Prostate gland (tissue), 2 donors: Measurements from ENCODE around the gene ZBTB32. TPM values are rescaled to one million over a fixed set of nuclear protein-coding genes. Genes with fewer than 3 reads are reported as not detected.

Experiments
- DNase-seq: peaks from one replicate; pipeline ENCODE4 v3.0.0-alpha.2; 2019; ENCODE audit warnings: low spot score
- H3K27ac ChIP-seq, 2 donors: fragments of 200-600 bp; sonication (generic); 2 replicates each; pipeline ENCODE4 v1.5.1; 2017 to 2019
- H3K27me3 ChIP-seq: fragments of 200-600 bp; sonication (generic); replicated peaks from 2 replicates; pipeline ENCODE4 v1.5.1; 2019; ENCODE audit not compliant: insufficient read depth
- H3K36me3 ChIP-seq, 2 donors: fragments of 200-600 bp; sonication (generic); 1 replicate in 1 of 2; 2 replicates in 1 of 2; pipeline versions ENCODE4 v1.5.1 to v1.8.1; 2017 to 2019
- H3K4me1 ChIP-seq: fragments of 200-600 bp; sonication (generic); replicated peaks from 2 replicates; pipeline ENCODE4 v1.5.1; 2019
- H3K4me3 ChIP-seq, 2 donors: fragments of 200-600 bp; sonication (generic); 2 replicates each; pipeline ENCODE4 v1.5.1; 2017 to 2019
- H3K9me3 ChIP-seq: fragments of 200-600 bp; sonication (generic); 2 replicates; pipeline ENCODE4 v1.5.1; 2017
- POLR2A ChIP-seq: fragments of 450-650 bp; IDR thresholded peaks from one replicate; pipeline ENCODE4 v1.6.1; 2016; ENCODE audit warnings: antibody characterized with exemption, mild to moderate bottlenecking
- POLR2AphosphoS5 ChIP-seq: sonication (generic); formaldehyde crosslinking; IDR thresholded peaks from one replicate; pipeline ENCODE4 v1.6.1; 2017; ENCODE audit warnings: antibody characterized with exemption
- WGBS: methylation state at CpG from one replicate; pipeline ENCODE4 v1.1.5; 2018; 5-methylcytosine and 5-hydroxymethylcytosine counted together
- intact Hi-C: fragments of 100-400 bp; cut with DNase I; formaldehyde crosslinking; loops from one replicate; pipeline ENCODE4 v1.14.2; 2022
- total RNA-seq, 2 donors: library from RNA; depleted of rRNA; stranded (reverse); fragments of >200 nt; gene quantifications; one replicate each; pipeline ENCODE4 v1.1.0, GENCODE V29; 2016
- TF ChIP-seq, protein P1 (sequence below), 4 experiments: fragments of 200-600 bp in 2 of 4; fragments of 450-650 bp in 2 of 4; sonication (generic) in 2 of 4; IDR thresholded peaks; 1 replicate in 3 of 4; 2 replicates in 1 of 4; pipeline ENCODE4 v1.5.1; 2016 to 2019; ENCODE audit warnings: antibody characterized with exemption in 4 of 4, mild to moderate bottlenecking in 2 of 4, moderate library complexity in 2 of 4

Gene ZBTB32
- total RNA-seq, 2 donors from 2014 or later: 3.1 TPM; not detected in 1

DNA sequence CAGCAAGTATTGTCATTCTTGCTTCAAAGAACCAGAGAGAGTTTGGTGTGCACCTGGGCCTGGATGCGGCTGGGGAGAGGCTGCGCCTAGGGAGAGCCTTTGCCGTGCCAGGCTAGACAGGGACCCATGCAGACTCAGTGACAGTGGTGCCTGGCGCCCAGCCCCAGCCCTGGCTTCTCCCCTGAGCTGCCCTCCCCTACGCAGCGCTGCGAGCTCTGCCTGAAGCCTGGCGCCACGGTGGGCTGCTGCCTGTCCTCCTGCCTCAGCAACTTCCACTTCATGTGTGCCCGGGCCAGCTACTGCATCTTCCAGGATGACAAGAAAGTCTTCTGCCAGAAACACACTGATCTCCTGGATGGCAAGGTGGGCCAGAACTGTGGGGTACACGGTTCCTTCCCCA lies 25.4 kb downstream of the ZBTB32 start:
- Histone ChIP-seq H3K36me3 (peaks cover 31 to 72% of the 10 kb centered on the region in 2 donors), H3K9me3 (no peaks in the 10 kb centered on the region), H3K27ac (no peak overlapping the region), H3K4me1 (peaks cover 3% of the 10 kb centered on the region), H3K4me3 (no peak overlapping the region), H3K27me3 (no peaks in the 10 kb centered on the region)
- DNase-seq: no peak
- TF ChIP-seq POLR2AphosphoS5: no peak
- no peak for TF ChIP-seq POLR2A
- TF ChIP-seq, protein P1, sequence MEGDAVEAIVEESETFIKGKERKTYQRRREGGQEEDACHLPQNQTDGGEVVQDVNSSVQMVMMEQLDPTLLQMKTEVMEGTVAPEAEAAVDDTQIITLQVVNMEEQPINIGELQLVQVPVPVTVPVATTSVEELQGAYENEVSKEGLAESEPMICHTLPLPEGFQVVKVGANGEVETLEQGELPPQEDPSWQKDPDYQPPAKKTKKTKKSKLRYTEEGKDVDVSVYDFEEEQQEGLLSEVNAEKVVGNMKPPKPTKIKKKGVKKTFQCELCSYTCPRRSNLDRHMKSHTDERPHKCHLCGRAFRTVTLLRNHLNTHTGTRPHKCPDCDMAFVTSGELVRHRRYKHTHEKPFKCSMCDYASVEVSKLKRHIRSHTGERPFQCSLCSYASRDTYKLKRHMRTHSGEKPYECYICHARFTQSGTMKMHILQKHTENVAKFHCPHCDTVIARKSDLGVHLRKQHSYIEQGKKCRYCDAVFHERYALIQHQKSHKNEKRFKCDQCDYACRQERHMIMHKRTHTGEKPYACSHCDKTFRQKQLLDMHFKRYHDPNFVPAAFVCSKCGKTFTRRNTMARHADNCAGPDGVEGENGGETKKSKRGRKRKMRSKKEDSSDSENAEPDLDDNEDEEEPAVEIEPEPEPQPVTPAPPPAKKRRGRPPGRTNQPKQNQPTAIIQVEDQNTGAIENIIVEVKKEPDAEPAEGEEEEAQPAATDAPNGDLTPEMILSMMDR (IDR thresholded peaks at IDR 0.05): no peak
- intact Hi-C loops: no loop called here
- WGBS: 93% methylated on average over 11 of the region's 11 CpGs

DNA sequence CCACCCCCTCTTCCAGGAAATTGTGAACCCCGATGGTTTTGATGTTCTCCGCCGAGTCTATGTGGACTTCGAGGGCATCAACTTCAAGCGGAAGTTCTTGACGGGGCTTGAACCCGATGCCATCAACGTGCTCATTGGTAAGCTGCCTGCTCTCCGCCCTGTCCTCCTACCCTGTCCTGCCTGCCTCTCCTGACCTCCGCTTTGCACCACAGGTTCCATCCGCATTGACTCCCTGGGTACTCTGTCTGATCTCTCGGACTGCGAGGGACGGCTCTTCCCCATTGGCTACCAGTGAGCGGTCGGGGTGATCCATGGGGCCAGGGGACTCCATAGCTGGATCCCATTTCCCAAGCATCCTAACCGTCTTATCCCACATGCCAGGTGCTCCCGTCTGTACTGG lies 26.0 kb downstream of the ZBTB32 start:
- WGBS: 89% methylated on average over 18 of the region's 18 CpGs
- intact Hi-C loops: no loop called here
- H3K27ac ChIP-seq: no peak overlapping the region
- peaks cover 3% of the 10 kb centered on the region for H3K4me1 ChIP-seq
- TF ChIP-seq POLR2AphosphoS5 (no peak), POLR2A (no peak)
- TF ChIP-seq, protein P1 (IDR thresholded peaks at IDR 0.05): no peak
- H3K27me3 ChIP-seq: no peaks in the 10 kb centered on the region
- H3K4me3 ChIP-seq: no peak overlapping the region
- no peak for DNase-seq
- peaks cover 25 to 66% of the 10 kb centered on the region in 2 donors for H3K36me3 ChIP-seq
- H3K9me3 ChIP-seq: no peaks in the 10 kb centered on the region

DNA sequence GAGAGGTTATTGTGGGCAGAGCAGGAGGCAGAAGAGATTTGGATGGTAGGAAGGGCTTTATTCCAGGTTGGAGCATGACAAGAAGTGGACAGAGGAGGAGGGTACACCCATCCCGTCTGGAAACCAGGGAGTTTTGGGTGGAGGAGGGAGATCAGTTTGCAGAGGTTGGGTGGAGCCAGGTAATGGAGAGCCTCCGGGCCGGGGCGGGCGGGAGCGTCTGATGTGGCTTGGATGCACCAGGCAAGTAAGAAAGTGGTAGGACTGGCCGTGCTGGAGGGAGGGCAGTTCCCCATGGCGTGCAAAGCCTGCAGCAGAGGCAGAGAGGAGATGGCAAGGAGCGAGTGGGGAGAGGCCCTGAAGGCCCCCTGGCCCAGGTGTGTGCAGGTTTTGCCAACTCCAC lies 27.0 kb downstream of the ZBTB32 start:
- Histone ChIP-seq H3K4me3 (no peak overlapping the region), H3K27ac (peak overlapping the region in 1 of 2 donors; percentile 1), H3K9me3 (no peaks in the 10 kb centered on the region), H3K4me1 (peaks cover 3% of the 10 kb centered on the region), H3K27me3 (no peaks in the 10 kb centered on the region), H3K36me3 (peaks cover 22 to 57% of the 10 kb centered on the region in 2 donors)
- intact Hi-C loops: no loop called here
- 57% methylated on average over 9 of the region's 9 CpGs for WGBS
- DNase-seq: peak; percentile 74
- TF ChIP-seq POLR2AphosphoS5 (peak; percentile 34), POLR2A (no peak)
- TF ChIP-seq, protein P1 (IDR thresholded peaks at IDR 0.05): no peak

DNA sequence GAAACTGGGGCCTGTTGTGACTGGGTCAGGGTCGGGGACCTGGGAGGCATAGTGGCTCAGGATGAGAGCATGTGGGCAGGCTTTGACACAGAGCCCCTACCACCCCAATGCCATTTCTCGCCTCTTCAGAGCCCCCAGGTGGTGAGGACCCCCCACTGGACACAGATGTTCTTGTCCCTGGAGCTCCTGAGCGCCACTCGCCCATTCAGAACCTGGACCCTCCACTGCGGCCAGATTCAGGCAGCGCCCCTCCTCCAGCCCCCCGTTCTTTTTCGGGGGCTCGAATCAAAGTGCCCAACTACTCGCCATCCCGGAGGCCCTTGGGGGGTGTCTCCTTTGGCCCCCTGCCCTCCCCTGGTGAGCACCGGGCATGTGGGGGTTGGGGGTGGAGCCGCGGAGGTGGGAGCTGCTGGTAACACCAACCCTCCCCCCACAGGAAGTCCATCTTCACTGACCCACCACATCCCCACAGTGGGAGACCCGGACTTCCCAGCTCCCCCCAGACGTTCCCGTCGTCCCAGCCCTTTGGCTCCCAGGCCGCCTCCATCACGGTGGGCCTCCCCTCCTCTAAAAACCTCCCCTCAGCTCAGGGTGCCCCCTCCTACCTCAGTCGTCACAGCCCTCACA lies 27.5 kb downstream of the ZBTB32 start:
- intact Hi-C loops: no loop called here
- peaks cover 22 to 53% of the 10 kb centered on the region in 2 donors for H3K36me3 ChIP-seq
- H3K27ac ChIP-seq: no peak overlapping the region
- H3K27me3 ChIP-seq: no peaks in the 10 kb centered on the region
- no peaks in the 10 kb centered on the region for H3K9me3 ChIP-seq
- H3K4me1 ChIP-seq: peaks cover 3% of the 10 kb centered on the region
- TF ChIP-seq POLR2AphosphoS5: no peak
- TF ChIP-seq POLR2A: no peak
- TF ChIP-seq, protein P1 (IDR thresholded peaks at IDR 0.05): no peak
- H3K4me3 ChIP-seq: no peak overlapping the region
- no peak for DNase-seq
- WGBS: 82% methylated on average over 21 of the region's 21 CpGs

DNA sequence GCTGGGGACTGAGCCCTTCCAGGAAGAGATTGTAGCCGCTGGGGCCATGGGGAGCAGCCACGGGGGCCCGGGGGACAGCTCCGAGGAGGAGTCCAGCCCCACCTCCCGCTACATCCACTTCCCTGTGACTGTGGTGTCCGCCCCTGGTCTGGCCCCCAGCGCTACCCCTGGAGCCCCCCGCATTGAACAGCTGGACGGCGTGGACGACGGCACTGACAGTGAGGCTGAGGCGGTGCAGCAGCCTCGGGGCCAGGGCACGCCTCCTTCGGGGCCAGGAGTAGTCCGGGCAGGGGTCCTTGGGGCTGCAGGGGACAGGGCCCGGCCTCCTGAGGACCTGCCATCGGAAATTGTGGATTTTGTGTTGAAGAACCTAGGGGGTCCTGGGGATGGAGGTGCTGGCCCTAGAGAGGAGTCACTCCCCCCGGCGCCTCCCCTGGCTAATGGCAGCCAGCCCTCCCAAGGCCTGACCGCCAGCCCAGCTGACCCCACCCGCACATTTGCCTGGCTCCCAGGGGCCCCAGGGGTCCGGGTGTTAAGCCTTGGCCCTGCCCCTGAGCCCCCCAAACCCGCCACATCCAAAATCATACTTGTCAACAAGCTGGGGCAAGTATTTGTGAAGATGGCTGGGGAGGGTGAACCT lies 28.3 kb downstream of the ZBTB32 start:
- no peaks in the 10 kb centered on the region for H3K27me3 ChIP-seq
- TF ChIP-seq, protein P1 (IDR thresholded peaks at IDR 0.05): no peak
- TF ChIP-seq POLR2A (no peak), POLR2AphosphoS5 (no peak)
- H3K4me3 ChIP-seq: no peak overlapping the region
- no peak overlapping the region for H3K27ac ChIP-seq
- DNase-seq: no peak
- H3K9me3 ChIP-seq: no peaks in the 10 kb centered on the region
- peaks cover 3% of the 10 kb centered on the region for H3K4me1 ChIP-seq
- peaks cover 15 to 47% of the 10 kb centered on the region in 2 donors for H3K36me3 ChIP-seq
- 88% methylated on average over 23 of the region's 25 CpGs for WGBS
- intact Hi-C loops: no loop called here
